Testis (tissue), 3 donors: ENCODE data around the gene TMEM119. TPM values are rescaled to one million over a fixed set of nuclear protein-coding genes. Genes with fewer than 3 reads are reported as not detected.
"Not testable (repeated sequence)": the region's sequence is repeated elsewhere in the genome, so short reads cannot be mapped to it uniquely, and the experiment has no call there.

Source experiments
- DNase-seq: peaks from one replicate; pipeline ENCODE4 v3.0.0-alpha.2; 2019
- H3K27ac ChIP-seq, 2 donors: fragments of 200-600 bp; sonication (generic); one replicate each; pipeline ENCODE4 v1.5.1; 2019
- H3K27me3 ChIP-seq: fragments of 200-600 bp; sonication (generic); one replicate; pipeline ENCODE4 v1.5.1; 2019
- H3K36me3 ChIP-seq: fragments of 200-600 bp; sonication (generic); one replicate; pipeline ENCODE4 v1.5.1; 2017; ENCODE audit warnings: low read depth; ENCODE audit errors: missing control alignments
- H3K4me1 ChIP-seq: fragments of 200-600 bp; sonication (generic); one replicate; pipeline ENCODE4 v1.5.1; 2019
- H3K4me3 ChIP-seq, 2 donors: fragments of 200-600 bp; sonication (generic); one replicate each; pipeline ENCODE4 v1.5.1; 2017 to 2019
- H3K9me3 ChIP-seq: fragments of 200-600 bp; sonication (generic); one replicate; pipeline ENCODE4 v1.5.1; 2017
- POLR2A ChIP-seq: fragments of 450-650 bp; IDR thresholded peaks from one replicate; pipeline ENCODE4 v1.6.1; 2017; ENCODE audit warnings: antibody characterized with exemption, mild to moderate bottlenecking, moderate library complexity
- WGBS, 2 donors: methylation state at CpG; one replicate each; pipeline ENCODE4 v1.1.5; 2018; 5-methylcytosine and 5-hydroxymethylcytosine counted together
- intact Hi-C: fragments of 100-400 bp; cut with DNase I; formaldehyde crosslinking; loops from one replicate; pipeline ENCODE4 v1.15.1; 2023; ENCODE audit warnings: low total_unique reads
- polyA plus RNA-seq: library from polyadenylated mRNA; stranded (reverse); fragments of 350-450 nt; fragmentation: Illumina TruSeq; extraction: RNeasy Lipid Tissue Mini Kit (QIAGEN cat#74804); gene quantifications from one replicate; pipeline ENCODE4 v1.2.3, GENCODE V29; 2014; ENCODE audit warnings: low read depth, low replicate concordance; ENCODE audit not compliant: insufficient read depth
- total RNA-seq, 2 donors: library from RNA; depleted of rRNA; stranded (reverse); fragments of >200 nt; gene quantifications; one replicate each; pipeline ENCODE4 v1.2.3, GENCODE V29; 2016
- TF ChIP-seq, protein P1 (sequence below), 3 experiments: fragments of 450-650 bp in 2 of 3; fragments of 200-600 bp in 1 of 3; sonication (generic) in 1 of 3; IDR thresholded peaks; one replicate each; pipeline ENCODE4 v1.5.1; 2016 to 2019; ENCODE audit warnings: antibody characterized with exemption in 3 of 3, mild to moderate bottlenecking in 2 of 3, moderate library complexity in 1 of 3

The TMEM119 gene
- total and polyA plus RNA-seq, 3 donors from 2014 or later, result 5.3 to 17.1 (median 9.6) TPM

DNA sequence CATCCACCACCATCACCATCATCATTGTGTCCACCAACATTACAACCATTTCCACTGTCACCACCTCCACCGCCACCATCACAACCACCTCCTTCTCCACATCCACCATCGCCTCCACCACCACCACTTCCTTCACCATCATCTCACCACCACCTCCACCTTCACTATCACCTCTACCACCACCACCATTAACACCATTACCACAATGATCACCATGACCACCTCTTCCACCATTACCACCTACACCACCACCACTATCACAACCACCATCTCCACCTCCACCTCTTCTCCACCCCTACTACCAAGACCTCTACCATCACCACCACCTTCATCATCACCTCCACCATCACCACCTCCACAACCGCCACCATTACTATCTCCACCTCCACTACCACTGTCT is 19.1 kb downstream of the TMEM119 start:
- Histone ChIP-seq H3K4me3 (no peak overlapping the region), H3K4me1 (peaks cover 15% of the 10 kb centered on the region), H3K9me3 (no peaks in the 10 kb centered on the region), H3K27me3 (no peaks in the 10 kb centered on the region), H3K36me3 (no peaks in the 10 kb centered on the region), H3K27ac (no peak overlapping the region)
- 96 to 97% methylated on average over 3 of the region's 3 CpGs for WGBS, 2 donors
- TF ChIP-seq, protein P1, sequence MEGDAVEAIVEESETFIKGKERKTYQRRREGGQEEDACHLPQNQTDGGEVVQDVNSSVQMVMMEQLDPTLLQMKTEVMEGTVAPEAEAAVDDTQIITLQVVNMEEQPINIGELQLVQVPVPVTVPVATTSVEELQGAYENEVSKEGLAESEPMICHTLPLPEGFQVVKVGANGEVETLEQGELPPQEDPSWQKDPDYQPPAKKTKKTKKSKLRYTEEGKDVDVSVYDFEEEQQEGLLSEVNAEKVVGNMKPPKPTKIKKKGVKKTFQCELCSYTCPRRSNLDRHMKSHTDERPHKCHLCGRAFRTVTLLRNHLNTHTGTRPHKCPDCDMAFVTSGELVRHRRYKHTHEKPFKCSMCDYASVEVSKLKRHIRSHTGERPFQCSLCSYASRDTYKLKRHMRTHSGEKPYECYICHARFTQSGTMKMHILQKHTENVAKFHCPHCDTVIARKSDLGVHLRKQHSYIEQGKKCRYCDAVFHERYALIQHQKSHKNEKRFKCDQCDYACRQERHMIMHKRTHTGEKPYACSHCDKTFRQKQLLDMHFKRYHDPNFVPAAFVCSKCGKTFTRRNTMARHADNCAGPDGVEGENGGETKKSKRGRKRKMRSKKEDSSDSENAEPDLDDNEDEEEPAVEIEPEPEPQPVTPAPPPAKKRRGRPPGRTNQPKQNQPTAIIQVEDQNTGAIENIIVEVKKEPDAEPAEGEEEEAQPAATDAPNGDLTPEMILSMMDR (IDR thresholded peaks at IDR 0.05), result no peak
- no peak for TF ChIP-seq POLR2A
- intact Hi-C loops, result no loop called here
- DNase-seq, result no peak

DNA sequence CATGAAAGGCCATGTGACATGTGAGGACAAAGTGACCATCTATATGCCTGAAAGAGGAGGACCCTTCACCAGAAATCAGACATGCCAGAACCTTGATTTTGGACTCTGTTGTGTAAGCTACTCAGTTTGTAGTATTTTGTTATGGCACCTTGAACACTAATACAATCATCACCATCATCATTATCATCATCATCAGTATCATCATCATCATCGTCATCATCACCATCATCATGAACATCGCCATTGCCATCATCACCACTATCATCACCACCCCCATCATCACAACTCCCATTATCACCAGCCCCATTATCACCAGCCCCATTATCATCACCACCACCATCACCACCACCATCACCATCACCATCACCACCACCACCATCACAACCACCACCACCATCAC is 19.6 kb downstream of the TMEM119 start:
- no peak overlapping the region for H3K4me3 ChIP-seq
- no peaks in the 10 kb centered on the region for H3K27me3 ChIP-seq
- peaks cover 11% of the 10 kb centered on the region for H3K4me1 ChIP-seq
- TF ChIP-seq POLR2A, result no peak
- TF ChIP-seq, protein P1 (IDR thresholded peaks at IDR 0.05), result no peak
- WGBS, 2 donors, result 76 to 100% methylated on average over 2 of the region's 2 CpGs
- H3K36me3 ChIP-seq, result no peaks in the 10 kb centered on the region
- intact Hi-C loops, result no loop called here
- no peak overlapping the region for H3K27ac ChIP-seq
- H3K9me3 ChIP-seq, result no peaks in the 10 kb centered on the region
- DNase-seq, result no peak

DNA sequence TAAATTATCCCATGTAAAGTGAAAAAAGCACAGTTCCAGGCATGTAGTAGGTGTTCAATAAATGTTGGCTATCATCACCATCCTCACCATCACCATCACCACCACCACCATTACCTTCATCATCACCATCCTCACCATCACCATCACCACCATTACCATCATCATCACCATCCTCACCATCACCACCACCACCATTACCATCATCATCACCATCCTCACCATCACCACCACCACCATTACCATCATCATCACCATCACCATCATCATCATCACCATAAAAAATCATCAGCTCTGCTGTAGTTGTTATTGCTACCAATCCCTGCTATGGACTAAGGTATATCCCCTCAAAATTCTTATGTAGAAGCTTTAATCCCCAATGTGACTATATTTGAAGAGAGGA is 20.4 kb downstream of the TMEM119 start:
- intact Hi-C loops, result no loop called here
- Histone ChIP-seq H3K4me1 (peaks cover 11% of the 10 kb centered on the region), H3K36me3 (no peaks in the 10 kb centered on the region), H3K27ac (no peak overlapping the region), H3K27me3 (no peaks in the 10 kb centered on the region), H3K4me3 (no peak overlapping the region), H3K9me3 (no peaks in the 10 kb centered on the region)
- TF ChIP-seq POLR2A, result no peak
- TF ChIP-seq, protein P1 (IDR thresholded peaks at IDR 0.05), result no peak
- DNase-seq, result no peak

DNA sequence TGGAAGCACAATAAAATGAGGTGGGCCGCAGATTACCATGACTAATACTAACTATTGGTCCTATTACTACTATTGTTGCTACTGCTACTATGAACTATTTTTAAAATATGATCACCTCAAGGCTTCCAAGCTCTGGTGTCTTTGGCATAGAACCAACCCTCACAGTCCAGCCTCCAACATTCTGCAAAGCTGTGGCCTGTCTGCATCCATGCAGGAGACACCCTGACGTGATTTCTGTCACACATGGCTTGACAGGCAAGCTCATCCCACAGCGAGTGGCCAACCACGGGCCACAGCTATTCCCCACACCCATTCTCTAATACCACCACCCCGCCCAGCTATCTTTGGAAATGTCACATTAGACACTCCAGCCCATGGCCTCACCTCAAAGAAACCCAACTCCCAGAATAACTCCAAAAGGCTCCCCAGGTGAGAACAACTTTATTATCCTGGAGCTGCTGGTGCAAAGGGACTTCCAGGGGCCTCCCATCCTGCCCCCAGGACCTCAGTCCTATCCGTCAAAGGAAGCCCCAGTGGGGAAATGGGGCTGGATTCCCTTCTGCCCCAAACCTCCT is 21.1 kb downstream of the TMEM119 start:
- Histone ChIP-seq H3K27me3 (no peaks in the 10 kb centered on the region), H3K36me3 (no peaks in the 10 kb centered on the region), H3K27ac (no peak overlapping the region), H3K4me1 (peaks cover 11% of the 10 kb centered on the region), H3K9me3 (no peaks in the 10 kb centered on the region), H3K4me3 (no peak overlapping the region)
- no peak for DNase-seq
- intact Hi-C loops, result no loop called here
- TF ChIP-seq, protein P1 (IDR thresholded peaks at IDR 0.05), result no peak
- TF ChIP-seq POLR2A, result no peak
- WGBS, 2 donors, result 82 to 95% methylated on average over 6 of the region's 6 CpGs

DNA sequence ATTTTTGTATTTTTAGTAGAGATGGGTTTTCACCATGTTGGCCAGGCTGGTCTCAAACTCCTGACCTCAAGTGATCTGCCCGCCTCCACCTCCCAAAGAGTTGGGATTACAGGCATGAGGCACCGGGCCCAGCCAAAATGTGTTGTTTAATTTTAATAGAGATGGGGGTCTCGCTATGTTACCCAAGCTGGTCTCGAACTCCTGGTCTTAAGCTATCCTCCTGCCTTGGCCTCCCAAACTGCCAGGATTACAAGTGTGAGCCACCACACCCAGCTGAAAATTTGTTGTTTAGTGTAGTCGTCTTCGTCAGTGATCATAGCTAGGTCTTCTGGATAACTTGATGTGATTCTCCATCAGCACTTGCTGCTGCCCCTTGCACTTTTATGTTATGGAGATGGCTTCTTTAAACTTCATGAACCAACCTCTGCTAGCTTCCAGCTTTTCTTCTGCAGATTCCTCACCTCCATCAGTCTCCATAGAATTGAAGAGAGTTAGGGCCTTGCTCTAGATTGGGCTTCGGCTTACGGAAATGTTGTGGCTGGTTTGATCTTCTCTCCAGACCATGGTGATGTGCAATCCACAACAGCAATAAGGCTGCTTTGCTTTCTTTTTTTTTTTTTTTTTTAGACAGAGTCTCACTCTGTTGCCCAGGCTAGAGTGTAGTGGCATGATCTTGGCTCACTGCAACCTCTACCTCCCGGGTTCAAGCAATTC is 22.5 kb downstream of the TMEM119 start:
- no peaks in the 10 kb centered on the region for H3K27me3 ChIP-seq
- intact Hi-C loops, result no loop called here
- TF ChIP-seq POLR2A, result no peak
- TF ChIP-seq, protein P1 (IDR thresholded peaks at IDR 0.05), result no peak
- 94% methylated on average over 9 of the region's 9 CpGs for WGBS, 2 donors
- no peak overlapping the region for H3K4me3 ChIP-seq
- no peaks in the 10 kb centered on the region for H3K36me3 ChIP-seq
- no peaks in the 10 kb centered on the region for H3K4me1 ChIP-seq
- H3K9me3 ChIP-seq, result no peaks in the 10 kb centered on the region
- H3K27ac ChIP-seq, result no peak overlapping the region
- DNase-seq, result no peak

DNA sequence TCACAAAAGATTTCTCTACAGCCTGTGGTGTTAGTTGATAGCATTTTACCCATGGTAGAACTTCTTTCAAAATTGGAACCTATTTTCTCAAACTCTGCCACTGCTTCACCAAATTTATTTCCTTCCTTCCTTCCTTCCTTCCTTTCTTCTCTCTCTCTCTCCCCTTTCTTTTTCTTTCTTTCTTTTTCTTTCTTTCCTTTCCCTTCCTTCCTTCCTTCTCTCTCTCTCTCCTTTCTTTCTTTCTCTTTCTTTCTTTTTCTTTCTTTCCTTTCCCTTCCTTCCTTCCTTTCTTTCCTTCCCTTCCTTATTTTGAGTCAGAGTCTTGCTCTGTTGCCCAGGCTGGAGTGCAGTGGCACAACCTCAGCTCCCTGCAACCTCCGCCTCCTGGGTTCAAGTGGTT is 23.6 kb downstream of the TMEM119 start:
- not testable (repeated sequence) for H3K4me3 ChIP-seq, H3K4me1 ChIP-seq, H3K9me3 ChIP-seq, DNase-seq, H3K36me3 ChIP-seq, H3K27me3 ChIP-seq, H3K27ac ChIP-seq
- intact Hi-C loops, result loop anchor here (5.0 kb wide), 1 partner anchor 43 kb away; no protein-coding TSS in a partner anchor
- WGBS, 2 donors, result 94 to 100% methylated on average over 1 of the region's 1 CpG
